Rectal smooth muscle tissue (tissue), 1 donor: ENCODE results near the gene AK2.
"Not testable (repeated sequence)": the region's sequence is repeated elsewhere in the genome, so short reads cannot be mapped to it uniquely, and the experiment has no call there.

Source experiments
- H3K27ac ChIP-seq: one replicate; pipeline ENCODE4 v1.7.0; 2013; ENCODE audit warnings: low read depth, low read length, inconsistent platforms
- H3K27me3 ChIP-seq: one replicate; pipeline ENCODE4 v1.7.0; 2013; ENCODE audit warnings: low read length; ENCODE audit not compliant: control insufficient read depth, insufficient read depth
- H3K36me3 ChIP-seq: one replicate; pipeline ENCODE4 v1.7.0; 2013; ENCODE audit warnings: low read length; ENCODE audit not compliant: control insufficient read depth, insufficient read depth
- H3K4me1 ChIP-seq: one replicate; pipeline ENCODE4 v1.7.0; 2013; ENCODE audit warnings: low read length; ENCODE audit not compliant: control insufficient read depth, insufficient read depth
- H3K4me3 ChIP-seq: one replicate; pipeline ENCODE4 v1.7.0; 2013; ENCODE audit warnings: low read length
- H3K9ac ChIP-seq: one replicate; pipeline ENCODE4 v1.7.0; 2013; ENCODE audit warnings: low read length

The AK2 gene

GRCh38 chr1:33000427-33001026 lies 36.2 kb downstream of the AK2 start:
- Histone ChIP-seq H3K9ac (no peak overlapping the region), H3K27ac (no peak overlapping the region), H3K36me3 (no peaks in the 10 kb centered on the region), H3K4me3 (no peak overlapping the region), H3K4me1 (no peaks in the 10 kb centered on the region), H3K27me3 (no peaks in the 10 kb centered on the region)

GRCh38 chr1:32998997-32999396 lies 37.7 kb downstream of the AK2 start:
- Histone ChIP-seq H3K27ac (no peak overlapping the region), H3K9ac (no peak overlapping the region), H3K4me3 (no peak overlapping the region), H3K4me1 (no peaks in the 10 kb centered on the region), H3K36me3 (no peaks in the 10 kb centered on the region), H3K27me3 (no peaks in the 10 kb centered on the region)

GRCh38 chr1:32998064-32998463 lies 38.6 kb downstream of the AK2 start:
- no peak overlapping the region for H3K9ac ChIP-seq
- no peaks in the 10 kb centered on the region for H3K36me3 ChIP-seq
- H3K4me3 ChIP-seq, result no peak overlapping the region
- no peaks in the 10 kb centered on the region for H3K27me3 ChIP-seq
- H3K4me1 ChIP-seq, result no peaks in the 10 kb centered on the region
- H3K27ac ChIP-seq, result no peak overlapping the region

DNA sequence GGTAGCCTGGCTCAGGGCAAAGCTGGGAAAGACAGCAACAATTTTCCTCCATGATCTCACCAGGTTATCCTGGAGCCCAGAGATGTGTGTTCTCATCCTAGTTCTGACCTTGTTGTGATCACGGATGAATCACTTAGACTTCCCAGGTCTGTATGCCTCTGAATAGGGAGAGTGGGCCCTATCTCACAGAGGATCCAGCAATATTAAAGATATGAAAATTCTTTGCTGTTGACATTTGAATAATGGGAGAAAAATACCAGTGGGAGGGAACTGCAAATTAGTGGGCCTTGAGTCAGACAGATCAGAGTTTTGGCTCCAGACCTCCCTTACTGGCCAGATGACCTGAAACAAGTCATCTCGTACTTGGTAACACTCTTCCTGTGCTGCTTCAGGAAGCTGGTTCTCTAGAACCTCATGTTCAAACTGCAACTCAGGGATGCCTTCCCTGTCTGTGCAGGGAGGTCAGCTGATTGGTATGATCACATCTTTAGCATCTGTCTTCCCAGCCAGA lies 39.2 kb downstream of the AK2 start:
- Histone ChIP-seq H3K9ac (no peak overlapping the region), H3K4me1 (no peaks in the 10 kb centered on the region), H3K36me3 (no peaks in the 10 kb centered on the region), H3K27ac (no peak overlapping the region), H3K4me3 (no peak overlapping the region), H3K27me3 (no peaks in the 10 kb centered on the region)

GRCh38 chr1:32993324-32993636 lies 43.4 kb downstream of the AK2 start:
- not testable (repeated sequence) for H3K4me1 ChIP-seq, H3K27me3 ChIP-seq, H3K27ac ChIP-seq, H3K9ac ChIP-seq, H3K36me3 ChIP-seq, H3K4me3 ChIP-seq

DNA sequence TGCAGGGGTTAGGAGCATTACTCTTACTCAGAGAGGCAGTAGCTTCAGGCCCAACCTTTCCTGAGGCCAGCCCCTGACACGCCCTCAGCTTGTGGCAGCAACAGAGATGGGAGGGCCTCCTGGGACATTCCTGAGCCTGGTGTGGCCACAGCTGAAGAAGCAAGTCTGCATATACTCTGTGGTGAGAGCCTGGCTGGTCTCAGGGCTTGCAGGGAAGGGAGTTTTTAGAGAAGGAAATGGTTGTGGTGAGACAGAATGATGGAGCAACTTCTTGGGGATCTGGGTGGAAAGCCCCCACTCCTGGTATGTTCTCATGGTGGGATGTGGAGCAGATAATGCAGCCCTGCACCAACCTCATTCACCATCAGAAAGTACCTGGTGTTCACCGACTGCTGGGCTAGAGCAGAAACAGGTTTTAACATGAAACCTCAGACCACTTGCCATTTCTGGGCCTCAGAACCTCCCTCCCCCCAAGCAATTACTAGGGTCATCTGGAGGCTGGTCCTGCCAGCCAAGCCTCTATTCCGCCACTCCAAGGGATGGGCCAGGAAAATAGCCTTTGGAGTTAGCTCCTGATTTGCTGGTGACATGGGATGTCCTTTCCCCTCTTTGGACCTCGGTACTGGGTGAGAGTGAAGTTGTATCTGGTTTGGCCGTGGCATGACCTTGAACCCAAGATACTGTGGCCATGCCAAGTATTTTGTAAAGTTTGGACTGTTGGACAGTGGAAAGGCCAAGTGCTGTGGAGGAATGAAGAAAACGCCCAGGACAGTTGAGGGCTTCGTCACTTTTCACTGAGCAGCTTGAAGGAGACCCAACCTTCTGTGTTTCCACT lies 44.0 kb downstream of the AK2 start:
- H3K4me1 ChIP-seq, result peaks cover 7% of the 10 kb centered on the region
- no peak overlapping the region for H3K27ac ChIP-seq
- no peak overlapping the region for H3K9ac ChIP-seq
- H3K27me3 ChIP-seq, result no peaks in the 10 kb centered on the region
- H3K36me3 ChIP-seq, result no peaks in the 10 kb centered on the region
- H3K4me3 ChIP-seq, result no peak overlapping the region

GRCh38 chr1:32991819-32992488 lies 44.7 kb downstream of the AK2 start:
- H3K27ac ChIP-seq, result no peak overlapping the region
- H3K27me3 ChIP-seq, result no peaks in the 10 kb centered on the region
- H3K36me3 ChIP-seq, result no peaks in the 10 kb centered on the region
- H3K4me3 ChIP-seq, result no peak overlapping the region
- H3K4me1 ChIP-seq, result peaks cover 7% of the 10 kb centered on the region
- H3K9ac ChIP-seq, result no peak overlapping the region

GRCh38 chr1:32991386-32991785 lies 45.3 kb downstream of the AK2 start:
- no peak overlapping the region for H3K27ac ChIP-seq

GRCh38 chr1:32990887-32991286 lies 45.8 kb downstream of the AK2 start:
- peaks cover 7% of the 10 kb centered on the region for H3K4me1 ChIP-seq
- H3K27ac ChIP-seq, result no peak overlapping the region
- H3K27me3 ChIP-seq, result no peaks in the 10 kb centered on the region
- no peak overlapping the region for H3K9ac ChIP-seq
- H3K4me3 ChIP-seq, result no peak overlapping the region
- H3K36me3 ChIP-seq, result no peaks in the 10 kb centered on the region

More at GRCh38 chr1:32991386-32991785, 45.3 kb downstream of the AK2 start:
- Histone ChIP-seq H3K4me1 (peaks cover 7% of the 10 kb centered on the region), H3K4me3 (no peak overlapping the region), H3K9ac (no peak overlapping the region), H3K36me3 (no peaks in the 10 kb centered on the region), H3K27me3 (no peaks in the 10 kb centered on the region)

GRCh38 chr1:32989160-32990050 lies 47.3 kb downstream of the AK2 start:
- Histone ChIP-seq H3K4me3 (no peak overlapping the region), H3K27me3 (no peaks in the 10 kb centered on the region), H3K9ac (no peak overlapping the region), H3K27ac (no peak overlapping the region), H3K4me1 (peaks cover 7% of the 10 kb centered on the region), H3K36me3 (no peaks in the 10 kb centered on the region)

GRCh38 chr1:32988665-32989064 lies 48.0 kb downstream of the AK2 start:
- no peak overlapping the region for H3K9ac ChIP-seq
- H3K27me3 ChIP-seq, result no peaks in the 10 kb centered on the region
- H3K36me3 ChIP-seq, result no peaks in the 10 kb centered on the region
- H3K4me3 ChIP-seq, result no peak overlapping the region
- peaks cover 7% of the 10 kb centered on the region for H3K4me1 ChIP-seq
- no peak overlapping the region for H3K27ac ChIP-seq

DNA sequence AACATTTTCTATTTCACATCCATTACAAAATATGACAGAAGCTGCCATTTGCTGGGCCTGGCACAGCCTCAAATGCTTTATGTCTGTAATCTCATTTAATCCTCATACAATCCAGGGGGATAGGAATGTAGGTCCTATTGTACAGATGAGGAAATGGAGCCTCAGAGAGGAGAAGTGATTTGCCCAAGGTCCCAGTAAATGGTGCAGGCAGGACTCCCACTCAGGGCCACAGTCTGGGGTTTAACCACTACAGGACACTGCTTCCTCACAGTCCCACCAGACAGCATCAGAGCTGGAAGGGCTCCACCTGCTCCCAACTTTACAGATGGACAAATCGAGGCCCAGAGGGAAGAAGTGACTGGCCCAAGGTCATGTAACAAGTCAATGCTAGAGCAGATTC lies 51.5 kb downstream of the AK2 start:
- no peaks in the 10 kb centered on the region for H3K27me3 ChIP-seq
- no peaks in the 10 kb centered on the region for H3K36me3 ChIP-seq
- no peak overlapping the region for H3K4me3 ChIP-seq
- no peak overlapping the region for H3K27ac ChIP-seq
- peaks cover 7% of the 10 kb centered on the region for H3K4me1 ChIP-seq
- H3K9ac ChIP-seq, result no peak overlapping the region
